PC-3 (cell line): ENCODE data around the gene SETBP1.

Experiments
- EZH2 ChIP-seq: fragments of 300-600 bp; sonication (generic); IDR thresholded peaks from one replicate; pipeline ENCODE4 v1.6.1; 2017; ENCODE audit warnings: antibody characterized with exemption, mild to moderate bottlenecking, low read length; ENCODE audit not compliant: unreplicated experiment
- EZH2phosphoT487 ChIP-seq: fragments of 300-600 bp; sonication (generic); IDR thresholded peaks from 2 replicates; pipeline ENCODE4 v1.6.1; 2018; ENCODE audit warnings: mild to moderate bottlenecking, antibody characterized with exemption, low read length, borderline replicate concordance
- TF ChIP-seq, protein P1 (sequence below): fragments of 300-600 bp; sonication (generic); conservative IDR thresholded peaks from 2 replicates; pipeline ENCODE4 v1.5.1; 2017; ENCODE audit warnings: antibody characterized with exemption, low read depth, mild to moderate bottlenecking, low read length

DNA sequence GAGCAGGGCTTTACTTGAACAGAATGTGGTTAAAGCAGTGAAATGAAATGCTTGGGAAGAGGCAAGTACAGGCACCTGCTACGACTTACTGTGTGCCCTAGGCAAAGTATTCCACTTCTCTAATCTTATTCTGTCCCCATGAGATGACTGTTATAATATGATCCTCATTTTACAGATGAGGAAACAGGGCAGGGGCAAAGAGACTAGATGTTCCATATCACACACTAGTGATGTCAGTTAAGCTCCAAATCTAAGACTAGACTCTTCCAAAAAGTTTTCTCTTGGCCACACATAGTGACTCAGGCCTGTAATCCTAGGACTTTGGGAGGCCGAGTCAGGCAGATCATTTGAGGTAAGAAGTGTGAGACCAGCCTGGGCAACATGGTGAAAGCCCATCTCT, 235.0 kb downstream of the SETBP1 start:
- TF ChIP-seq, protein P1, sequence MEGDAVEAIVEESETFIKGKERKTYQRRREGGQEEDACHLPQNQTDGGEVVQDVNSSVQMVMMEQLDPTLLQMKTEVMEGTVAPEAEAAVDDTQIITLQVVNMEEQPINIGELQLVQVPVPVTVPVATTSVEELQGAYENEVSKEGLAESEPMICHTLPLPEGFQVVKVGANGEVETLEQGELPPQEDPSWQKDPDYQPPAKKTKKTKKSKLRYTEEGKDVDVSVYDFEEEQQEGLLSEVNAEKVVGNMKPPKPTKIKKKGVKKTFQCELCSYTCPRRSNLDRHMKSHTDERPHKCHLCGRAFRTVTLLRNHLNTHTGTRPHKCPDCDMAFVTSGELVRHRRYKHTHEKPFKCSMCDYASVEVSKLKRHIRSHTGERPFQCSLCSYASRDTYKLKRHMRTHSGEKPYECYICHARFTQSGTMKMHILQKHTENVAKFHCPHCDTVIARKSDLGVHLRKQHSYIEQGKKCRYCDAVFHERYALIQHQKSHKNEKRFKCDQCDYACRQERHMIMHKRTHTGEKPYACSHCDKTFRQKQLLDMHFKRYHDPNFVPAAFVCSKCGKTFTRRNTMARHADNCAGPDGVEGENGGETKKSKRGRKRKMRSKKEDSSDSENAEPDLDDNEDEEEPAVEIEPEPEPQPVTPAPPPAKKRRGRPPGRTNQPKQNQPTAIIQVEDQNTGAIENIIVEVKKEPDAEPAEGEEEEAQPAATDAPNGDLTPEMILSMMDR = no peak
- no peak for TF ChIP-seq EZH2phosphoT487
- no peak for TF ChIP-seq EZH2
